ENCODE measurements around the gene LAMA2. TPM values are rescaled to one million over a fixed set of nuclear protein-coding genes. Genes with fewer than 3 reads are reported as not detected.

The LAMA2 gene
- total RNA-seq, 1 donor from 2014 or later = 185 TPM

DNA sequence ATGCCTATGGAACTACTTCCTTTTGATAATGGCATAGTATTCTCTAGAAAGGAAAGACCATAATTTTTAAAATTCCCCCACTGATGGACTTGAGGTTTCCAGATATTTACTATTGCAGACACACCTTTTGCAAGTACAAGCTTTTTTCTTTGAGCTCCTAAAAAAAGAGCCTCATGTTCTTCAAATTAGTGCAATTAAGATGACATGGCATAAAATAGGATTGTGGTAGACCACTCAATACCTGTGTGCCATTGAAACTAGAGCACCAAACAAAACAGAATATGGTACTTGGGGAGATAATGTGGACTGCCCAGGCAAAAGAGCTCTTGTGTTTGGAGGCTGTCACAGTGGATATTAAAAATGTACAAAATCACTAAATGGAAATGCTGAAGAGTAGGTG lies 19.0 kb upstream of the LAMA2 start:
- H3K4me3 ChIP-seq = no peak overlapping the region
- no peaks in the 10 kb centered on the region for H3K36me3 ChIP-seq
- DNase-seq = no peak
- peaks cover 22% of the 10 kb centered on the region for H3K9me3 ChIP-seq (replicated peaks)
- intact Hi-C loops (cut with micrococcal nuclease) = no loop called here
- no peaks in the 10 kb centered on the region for H3K27me3 ChIP-seq (ENCODE audit: low read depth)
- no peak overlapping the region for H3K27ac ChIP-seq (replicated peaks)
- TF ChIP-seq, protein P1, sequence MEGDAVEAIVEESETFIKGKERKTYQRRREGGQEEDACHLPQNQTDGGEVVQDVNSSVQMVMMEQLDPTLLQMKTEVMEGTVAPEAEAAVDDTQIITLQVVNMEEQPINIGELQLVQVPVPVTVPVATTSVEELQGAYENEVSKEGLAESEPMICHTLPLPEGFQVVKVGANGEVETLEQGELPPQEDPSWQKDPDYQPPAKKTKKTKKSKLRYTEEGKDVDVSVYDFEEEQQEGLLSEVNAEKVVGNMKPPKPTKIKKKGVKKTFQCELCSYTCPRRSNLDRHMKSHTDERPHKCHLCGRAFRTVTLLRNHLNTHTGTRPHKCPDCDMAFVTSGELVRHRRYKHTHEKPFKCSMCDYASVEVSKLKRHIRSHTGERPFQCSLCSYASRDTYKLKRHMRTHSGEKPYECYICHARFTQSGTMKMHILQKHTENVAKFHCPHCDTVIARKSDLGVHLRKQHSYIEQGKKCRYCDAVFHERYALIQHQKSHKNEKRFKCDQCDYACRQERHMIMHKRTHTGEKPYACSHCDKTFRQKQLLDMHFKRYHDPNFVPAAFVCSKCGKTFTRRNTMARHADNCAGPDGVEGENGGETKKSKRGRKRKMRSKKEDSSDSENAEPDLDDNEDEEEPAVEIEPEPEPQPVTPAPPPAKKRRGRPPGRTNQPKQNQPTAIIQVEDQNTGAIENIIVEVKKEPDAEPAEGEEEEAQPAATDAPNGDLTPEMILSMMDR (IDR thresholded peaks at IDR 0.05; ENCODE audit: borderline replicate concordance) = no peak
- no peaks in the 10 kb centered on the region for H3K4me1 ChIP-seq

DNA sequence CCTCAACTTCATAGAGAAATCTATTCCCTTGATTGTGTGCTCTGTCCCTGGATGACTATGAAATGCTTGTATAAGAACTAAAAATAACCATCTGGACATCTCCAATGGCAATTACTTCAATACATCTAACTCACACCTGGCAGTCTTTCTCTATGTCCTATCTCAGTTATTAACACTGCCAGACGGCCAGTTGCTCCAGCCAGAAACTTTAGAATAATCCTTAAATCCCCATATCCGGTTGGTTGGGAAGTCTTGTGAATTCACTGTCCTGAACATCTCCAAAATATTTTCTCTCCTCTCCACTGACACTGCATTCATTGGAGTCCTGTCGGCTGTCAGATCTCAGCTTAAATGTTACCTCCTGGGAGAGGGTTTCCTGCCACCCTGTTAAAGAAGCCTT lies 12.2 kb upstream of the LAMA2 start:
- Histone ChIP-seq H3K36me3 (no peaks in the 10 kb centered on the region), H3K4me1 (peaks cover 7% of the 10 kb centered on the region), H3K27ac (replicated peaks) (no peak overlapping the region)

DNA sequence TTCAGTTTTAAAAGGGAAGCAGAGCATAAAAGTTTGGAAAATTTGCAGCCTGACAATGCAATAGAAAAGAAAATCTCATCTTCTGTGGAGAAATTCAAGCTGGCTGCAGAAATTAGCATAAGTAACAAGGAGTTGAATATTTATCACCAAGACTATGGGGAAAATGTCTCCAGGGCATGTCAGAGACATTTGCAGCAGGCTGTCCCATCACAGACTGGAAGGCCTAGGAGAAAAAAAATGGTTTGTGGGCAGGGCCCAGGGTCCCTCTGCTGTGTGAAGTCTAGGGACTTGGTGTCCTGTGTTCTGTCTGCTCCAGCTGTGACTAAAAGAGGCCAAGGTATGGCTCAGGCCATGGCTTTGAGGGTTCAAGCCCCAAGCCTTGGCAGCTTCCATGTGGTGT lies 8.1 kb upstream of the LAMA2 start:
- no peaks in the 10 kb centered on the region for H3K36me3 ChIP-seq
- H3K27me3 ChIP-seq (ENCODE audit: low read depth) = no peaks in the 10 kb centered on the region
- no peak overlapping the region for H3K4me3 ChIP-seq
- intact Hi-C loops (cut with micrococcal nuclease) = no loop called here
- TF ChIP-seq, protein P1 (IDR thresholded peaks at IDR 0.05; ENCODE audit: borderline replicate concordance) = no peak
- DNase-seq = no peak
- no peak overlapping the region for H3K27ac ChIP-seq (replicated peaks)
- H3K4me1 ChIP-seq = peaks cover 7% of the 10 kb centered on the region
- no peaks in the 10 kb centered on the region for H3K9me3 ChIP-seq (replicated peaks)

More for the DNA sequence above, 12.2 kb upstream of the LAMA2 start:
- intact Hi-C loops (cut with micrococcal nuclease) = no loop called here
- TF ChIP-seq, protein P1 (IDR thresholded peaks at IDR 0.05; ENCODE audit: borderline replicate concordance) = no peak
- Histone ChIP-seq H3K4me3 (no peak overlapping the region), H3K9me3 (replicated peaks) (no peaks in the 10 kb centered on the region), H3K27me3 (ENCODE audit: low read depth) (no peaks in the 10 kb centered on the region)
- DNase-seq = no peak

DNA sequence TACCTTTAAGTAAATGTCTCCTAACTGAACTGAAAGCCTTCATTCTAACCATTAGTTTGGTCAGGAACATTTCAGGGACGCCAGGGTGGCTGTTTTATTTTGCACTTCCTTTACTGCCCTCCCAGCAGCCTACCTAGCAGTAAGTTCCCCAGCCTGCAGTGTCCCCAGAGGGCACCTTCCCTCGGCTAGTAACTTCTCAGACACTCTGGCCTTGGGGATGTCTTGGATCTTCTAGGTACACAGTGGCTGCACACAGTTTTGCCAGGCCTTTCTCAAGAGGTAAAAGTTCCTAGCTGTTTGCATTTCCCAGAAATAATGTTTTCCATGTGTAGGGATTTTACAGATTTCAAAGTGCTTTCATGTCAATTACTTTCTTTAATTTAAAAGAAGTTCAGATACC lies 378 bp upstream of the LAMA2 start:
- intact Hi-C loops (cut with micrococcal nuclease) = no loop called here
- Histone ChIP-seq H3K27me3 (ENCODE audit: low read depth) (no peaks in the 10 kb centered on the region), H3K4me3 (peak overlapping the region; percentile 72), H3K9me3 (replicated peaks) (no peaks in the 10 kb centered on the region), H3K4me1 (peaks cover 21% of the 10 kb centered on the region), H3K36me3 (no peaks in the 10 kb centered on the region), H3K27ac (replicated peaks) (peak overlapping the region; percentile 88)
- TF ChIP-seq, protein P1 (IDR thresholded peaks at IDR 0.05; ENCODE audit: borderline replicate concordance) = no peak
- no peak for DNase-seq

DNA sequence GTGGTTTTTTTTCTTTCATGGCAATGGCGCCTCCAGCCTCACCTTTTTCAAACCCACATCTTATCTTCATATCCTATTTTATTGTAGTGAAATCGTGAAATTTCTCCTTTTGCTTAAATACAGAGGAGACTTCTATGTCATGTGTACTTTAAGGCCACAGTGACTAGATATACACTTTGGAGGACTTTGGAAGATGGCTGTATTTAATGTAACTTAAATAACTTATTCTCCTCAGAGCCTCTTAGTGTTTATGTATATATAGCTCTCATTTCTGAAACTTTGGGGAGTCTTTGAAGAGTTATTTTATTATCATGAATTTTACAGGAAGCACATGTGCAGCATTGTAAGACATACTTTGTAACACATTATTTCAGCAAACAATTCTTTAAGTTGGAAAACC lies 968 bp downstream of the LAMA2 start:
- Histone ChIP-seq H3K27me3 (ENCODE audit: low read depth) (no peaks in the 10 kb centered on the region), H3K4me1 (peaks cover 26% of the 10 kb centered on the region), H3K4me3 (peak overlapping the region; percentile 72), H3K9me3 (replicated peaks) (no peaks in the 10 kb centered on the region), H3K27ac (replicated peaks) (peak overlapping the region; percentile 88), H3K36me3 (no peaks in the 10 kb centered on the region)
- intact Hi-C loops (cut with micrococcal nuclease) = no loop called here
- no peak for DNase-seq
- TF ChIP-seq, protein P1 (IDR thresholded peaks at IDR 0.05; ENCODE audit: borderline replicate concordance) = no peak

DNA sequence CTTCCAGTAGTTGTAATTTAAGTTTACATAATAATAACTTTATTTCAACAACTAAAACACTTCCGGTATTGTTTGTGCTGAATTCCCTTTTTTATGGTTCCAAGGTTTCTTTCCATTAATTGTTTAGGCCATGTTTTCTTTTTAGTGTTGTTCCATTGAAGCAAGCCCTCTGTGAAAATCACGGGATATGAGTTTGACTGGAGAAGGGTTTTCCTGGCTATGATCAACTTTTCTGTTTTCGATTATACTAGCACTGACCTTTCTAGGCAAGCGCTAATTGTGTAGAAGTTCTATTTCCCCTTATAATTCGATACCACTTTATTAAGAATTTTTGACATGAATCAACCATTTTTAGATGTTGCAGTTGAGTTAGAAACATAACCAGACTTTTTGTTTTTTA lies 2.4 kb downstream of the LAMA2 start:
- Histone ChIP-seq H3K27me3 (ENCODE audit: low read depth) (no peaks in the 10 kb centered on the region), H3K36me3 (no peaks in the 10 kb centered on the region), H3K4me1 (peaks cover 26% of the 10 kb centered on the region), H3K27ac (replicated peaks) (peak overlapping the region; percentile 88), H3K4me3 (peak overlapping the region; percentile 72), H3K9me3 (replicated peaks) (no peaks in the 10 kb centered on the region)
- TF ChIP-seq, protein P1 (IDR thresholded peaks at IDR 0.05; ENCODE audit: borderline replicate concordance) = no peak
- no peak for DNase-seq
- intact Hi-C loops (cut with micrococcal nuclease) = no loop called here
